HepG2 (cell line): Measurements from ENCODE around the gene TNFRSF11A. TPM values are rescaled to one million over a fixed set of nuclear protein-coding genes. Genes with fewer than 3 reads are reported as not detected.
A peak's percentile ranks its signal among the peaks of the same experiment; 100 is the strongest.

Experiments
- E2F5 ChIP-seq: sonication (generic); formaldehyde crosslinking; conservative IDR thresholded peaks from 2 replicates; pipeline ENCODE4 v1.4.0; 2020; ENCODE audit warnings: missing genetic modification reagents
- ETV5 ChIP-seq: IDR thresholded peaks from 2 replicates; pipeline ENCODE4 v1.6.1; 2018; ENCODE audit warnings: missing biosample characterization, missing genetic modification reagents, inconsistent platforms, borderline replicate concordance
- ETV6 ChIP-seq: sonication (generic); formaldehyde crosslinking; conservative IDR thresholded peaks from 2 replicates; pipeline ENCODE4 v1.4.0; 2020; ENCODE audit warnings: missing genetic modification reagents
- FOSL2 ChIP-seq: sonication (generic); formaldehyde crosslinking; IDR thresholded peaks from 2 replicates; pipeline ENCODE4 v1.4.0; 2020; ENCODE audit warnings: missing genetic modification reagents
- FOXA3 ChIP-seq: IDR thresholded peaks from 2 replicates; pipeline ENCODE4 v1.6.1; 2016; ENCODE audit warnings: missing genetic modification reagents, missing compliant biosample characterization
- FOXC1 ChIP-seq: sonication (generic); formaldehyde crosslinking; IDR thresholded peaks from 2 replicates; pipeline ENCODE4 v1.8.0; 2022; ENCODE audit warnings: mild to moderate bottlenecking, missing genetic modification reagents, borderline replicate concordance
- GLI4 ChIP-seq: sonication (generic); formaldehyde crosslinking; IDR thresholded peaks from 2 replicates; pipeline ENCODE4 v1.5.1; 2020; ENCODE audit warnings: missing genetic modification reagents, mild to moderate bottlenecking, moderate library complexity, borderline replicate concordance
- MATR3 ChIP-seq: sonication (generic); formaldehyde crosslinking; IDR thresholded peaks from 2 replicates; pipeline ENCODE4 v1.4.0; 2020; ENCODE audit warnings: missing genetic modification reagents
- NFKB2 ChIP-seq: sonication (generic); formaldehyde crosslinking; IDR thresholded peaks from 2 replicates; pipeline ENCODE4 v1.4.0; 2020; ENCODE audit warnings: missing genetic modification reagents, borderline replicate concordance
- RFX5 ChIP-seq: IDR thresholded peaks from 2 replicates; pipeline ENCODE4 v1.6.1; 2011; ENCODE audit warnings: low read depth, low read length, improper control_type of control experiment
- SIN3A ChIP-seq: IDR thresholded peaks from 2 replicates; pipeline ENCODE4 v1.6.1; 2011; ENCODE audit warnings: low read depth, mild to moderate bottlenecking, control low read depth, low read length, borderline replicate concordance
- SRSF9 ChIP-seq: fragments of 200-400 bp; formaldehyde crosslinking; IDR thresholded peaks from 2 replicates; pipeline ENCODE4 v1.6.1; 2018; ENCODE audit warnings: borderline replicate concordance, mild to moderate bottlenecking, low read depth, low read length; ENCODE audit not compliant: insufficient read depth, poor library complexity, severe bottlenecking
- TARDBP ChIP-seq: sonication (generic); formaldehyde crosslinking; IDR thresholded peaks from 2 replicates; pipeline ENCODE4 v1.8.0; 2022; ENCODE audit warnings: mild to moderate bottlenecking, missing genetic modification reagents
- THRA ChIP-seq: sonication (generic); formaldehyde crosslinking; IDR thresholded peaks from 2 replicates; pipeline ENCODE4 v1.4.0; 2020; ENCODE audit warnings: missing genetic modification reagents, borderline replicate concordance
- YEATS2 ChIP-seq: sonication (generic); formaldehyde crosslinking; IDR thresholded peaks from 2 replicates; pipeline ENCODE4 v1.4.0; 2020; ENCODE audit warnings: missing genetic modification reagents, borderline replicate concordance
- ZFP82 ChIP-seq: sonication (generic); formaldehyde crosslinking; IDR thresholded peaks from 2 replicates; pipeline ENCODE4 v1.5.1; 2020; ENCODE audit warnings: mild to moderate bottlenecking, missing genetic modification reagents, borderline replicate concordance
- ZMYM3 ChIP-seq: sonication (generic); formaldehyde crosslinking; IDR thresholded peaks from 2 replicates; pipeline ENCODE4 v1.5.1; 2020; ENCODE audit warnings: mild to moderate bottlenecking, missing genetic modification reagents
- ZNF142 ChIP-seq: sonication (generic); formaldehyde crosslinking; IDR thresholded peaks from 2 replicates; pipeline ENCODE4 v1.4.0; 2020; ENCODE audit warnings: missing genetic modification reagents
- ZNF274 ChIP-seq: sonication (generic); formaldehyde crosslinking; IDR thresholded peaks from 2 replicates; pipeline ENCODE4 v1.5.1; 2020; ENCODE audit warnings: mild to moderate bottlenecking, missing genetic modification reagents
- ZNF563 ChIP-seq: sonication (generic); formaldehyde crosslinking; IDR thresholded peaks from 2 replicates; pipeline ENCODE4 v1.8.0; 2022; ENCODE audit warnings: mild to moderate bottlenecking, moderate library complexity, missing genetic modification reagents
- ZNF740 ChIP-seq: sonication (generic); formaldehyde crosslinking; IDR thresholded peaks from 2 replicates; pipeline ENCODE4 v1.4.0; 2020; ENCODE audit warnings: missing genetic modification reagents
- ZNF746 ChIP-seq: sonication (generic); formaldehyde crosslinking; IDR thresholded peaks from 2 replicates; pipeline ENCODE4 v1.8.0; 2022; ENCODE audit warnings: mild to moderate bottlenecking, missing genetic modification reagents
- ZNF772 ChIP-seq: sonication (generic); formaldehyde crosslinking; IDR thresholded peaks from 2 replicates; pipeline ENCODE4 v1.5.0; 2020; ENCODE audit warnings: mild to moderate bottlenecking, missing genetic modification reagents
- ZNF883 ChIP-seq: sonication (generic); formaldehyde crosslinking; IDR thresholded peaks from 2 replicates; pipeline ENCODE4 v1.5.1; 2020; ENCODE audit warnings: mild to moderate bottlenecking, missing genetic modification reagents; ENCODE audit errors: not compliant biosample characterization
- polyA plus RNA-seq, 8 experiments: library from polyadenylated mRNA; depleted of rRNA in 3 of 8; stranded (reverse) in 7 of 8; unstranded in 1 of 8; fragments of >200 nt; fragmentation: Illumina TruSeq in 4 of 8; extraction: Trizol in 4 of 8; gene quantifications; 2 replicates each; pipeline versions ENCODE4 v1.2.1 to v1.2.3, GENCODE V29; 2011 to 2016; ENCODE audit warnings: low read depth in 4 of 8, missing spikeins in 1 of 8, mixed read lengths in 1 of 8; ENCODE audit not compliant: insufficient read depth in 1 of 8
- total RNA-seq, 5 experiments: library from RNA; depleted of rRNA; stranded (reverse); fragments of >200 nt; fragmentation: Illumina TruSeq; extraction: Trizol; gene quantifications; 2 replicates each; pipeline ENCODE4 v1.2.3, GENCODE V29; 2016; ENCODE audit warnings: low read depth in 1 of 5

Gene TNFRSF11A
- total and polyA plus RNA-seq, 2 of the 13 experiments (the other 11 are each of a cell fraction or from before 2014, with no cell fraction given) = 4.6 to 6.4 TPM

GRCh38 chr18:62420151-62420512 is 95.0 kb downstream of the TNFRSF11A start (continued):
- no peak for TF ChIP-seq THRA (CRISPR knock-in tag)
- no peak for TF ChIP-seq YEATS2
- TF ChIP-seq MATR3 (CRISPR knock-in tag) = no peak
- TF ChIP-seq ZNF746 = no peak
- TF ChIP-seq ZNF772 = no peak
- TF ChIP-seq ZNF142 = no peak
- TF ChIP-seq FOXC1 (CRISPR knock-in tag) = no peak
- TF ChIP-seq ZFP82 = no peak
- peak; percentile 26; the same call in 1 of the 2 replicates for TF ChIP-seq ETV5 (CRISPR knock-in tag)
- no peak for TF ChIP-seq ZNF274 (CRISPR knock-in tag)
- no peak for TF ChIP-seq GLI4 (CRISPR knock-in tag)
- TF ChIP-seq SRSF9 = no peak
- 0 out of 2 replicates have a peak, but pooled peaks have one; percentile 20 for TF ChIP-seq TARDBP
- no peak for TF ChIP-seq RFX5
- TF ChIP-seq FOXA3 (CRISPR knock-in tag) = peak; percentile 42; the same call in 1 of the 2 replicates
- no peak for TF ChIP-seq ZNF883 (CRISPR knock-in tag)
- TF ChIP-seq ETV6 = no peak
- TF ChIP-seq ZNF563 = no peak
- TF ChIP-seq FOSL2 (CRISPR knock-in tag) = peak; percentile 96
- TF ChIP-seq SIN3A = no peak
- no peak for TF ChIP-seq E2F5
- TF ChIP-seq ZMYM3 = 0 out of 2 replicates have a peak, but pooled peaks have one; percentile 17
- TF ChIP-seq ZNF740 (CRISPR knock-in tag) = no peak
- no peak for TF ChIP-seq NFKB2 (CRISPR knock-in tag)
